Lower lobe of right lung (tissue), 2 donors: ENCODE results near the gene ASB13. TPM values are rescaled to one million over a fixed set of nuclear protein-coding genes. Genes with fewer than 3 reads are reported as not detected.
A peak's percentile ranks its signal among the peaks of the same experiment; 100 is the strongest.
"Not testable (repeated sequence)": the region's sequence is repeated elsewhere in the genome, so short reads cannot be mapped to it uniquely, and the experiment has no call there.

Source experiments
- ATAC-seq, 2 donors: fragments of 200-7000 bp; cut with Tn5 transposase; one replicate each; pipeline ENCODE4 v1.9.1; 2020 to 2022; ENCODE audit warnings: mild to moderate bottlenecking in 2 of 2, moderate library complexity in 2 of 2
- DNase-seq: peaks from one replicate; pipeline ENCODE4 v3.0.0-alpha.2; 2020
- H3K27ac ChIP-seq: fragments of 200-600 bp; one replicate; pipeline ENCODE4 v1.8.0; 2022
- H3K27me3 ChIP-seq: fragments of 200-600 bp; one replicate; pipeline ENCODE4 v1.8.0; 2022; ENCODE audit warnings: low read depth
- H3K36me3 ChIP-seq: fragments of 200-600 bp; one replicate; pipeline ENCODE4 v1.8.0; 2022; ENCODE audit warnings: mild to moderate bottlenecking
- H3K4me1 ChIP-seq: fragments of 200-600 bp; one replicate; pipeline ENCODE4 v1.8.0; 2022
- H3K4me3 ChIP-seq: fragments of 200-600 bp; one replicate; pipeline ENCODE4 v1.8.0; 2022; ENCODE audit warnings: mild to moderate bottlenecking
- H3K9me3 ChIP-seq: fragments of 200-600 bp; one replicate; pipeline ENCODE4 v1.8.0; 2022
- intact Hi-C: fragments of 100-400 bp; cut with DNase I; formaldehyde crosslinking; loops from one replicate; pipeline ENCODE4 v1.11.0; 2022
- total RNA-seq: library from RNA; stranded (reverse); fragmentation: NEBNext Ultra II Directional; extraction: Animal tissue kit (Norgen Biotek cat#: 25700); gene quantifications from one replicate; pipeline ENCODE4 v1.2.1, GENCODE V29; 2021
- TF ChIP-seq, protein P1 (sequence below): fragments of 200-600 bp; IDR thresholded peaks from one replicate; pipeline ENCODE4 v1.8.0; 2022; ENCODE audit warnings: antibody characterized with exemption, mild to moderate bottlenecking
- donor health status: DM: no; HTN: yes; CAD: no; lungs with severe emphysema.

The ASB13 gene
- total RNA-seq, 1 donor from 2014 or later = 27.6 TPM

- Histone ChIP-seq H3K27me3 (no peaks in the 10 kb centered on the region), H3K4me3 (no peak overlapping the region), H3K27ac (no peak overlapping the region), H3K4me1 (peaks cover 5% of the 10 kb centered on the region), H3K9me3 (no peaks in the 10 kb centered on the region), H3K36me3 (no peaks in the 10 kb centered on the region)
- no peak for ATAC-seq
- DNase-seq = peak; percentile 41
- intact Hi-C loops = no loop called here
- TF ChIP-seq, protein P1, sequence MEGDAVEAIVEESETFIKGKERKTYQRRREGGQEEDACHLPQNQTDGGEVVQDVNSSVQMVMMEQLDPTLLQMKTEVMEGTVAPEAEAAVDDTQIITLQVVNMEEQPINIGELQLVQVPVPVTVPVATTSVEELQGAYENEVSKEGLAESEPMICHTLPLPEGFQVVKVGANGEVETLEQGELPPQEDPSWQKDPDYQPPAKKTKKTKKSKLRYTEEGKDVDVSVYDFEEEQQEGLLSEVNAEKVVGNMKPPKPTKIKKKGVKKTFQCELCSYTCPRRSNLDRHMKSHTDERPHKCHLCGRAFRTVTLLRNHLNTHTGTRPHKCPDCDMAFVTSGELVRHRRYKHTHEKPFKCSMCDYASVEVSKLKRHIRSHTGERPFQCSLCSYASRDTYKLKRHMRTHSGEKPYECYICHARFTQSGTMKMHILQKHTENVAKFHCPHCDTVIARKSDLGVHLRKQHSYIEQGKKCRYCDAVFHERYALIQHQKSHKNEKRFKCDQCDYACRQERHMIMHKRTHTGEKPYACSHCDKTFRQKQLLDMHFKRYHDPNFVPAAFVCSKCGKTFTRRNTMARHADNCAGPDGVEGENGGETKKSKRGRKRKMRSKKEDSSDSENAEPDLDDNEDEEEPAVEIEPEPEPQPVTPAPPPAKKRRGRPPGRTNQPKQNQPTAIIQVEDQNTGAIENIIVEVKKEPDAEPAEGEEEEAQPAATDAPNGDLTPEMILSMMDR = no peak
Measured at GRCh38 chr10:5596611-5597341, 69.6 kb downstream of the ASB13 start.

GRCh38 chr10:5595994-5596471, 70.4 kb downstream of the ASB13 start:
- TF ChIP-seq, protein P1 = no peak
- ATAC-seq (no peak), DNase-seq (peak; percentile 28)
- Histone ChIP-seq H3K27me3 (no peaks in the 10 kb centered on the region), H3K4me1 (peaks cover 5% of the 10 kb centered on the region), H3K4me3 (no peak overlapping the region), H3K36me3 (no peaks in the 10 kb centered on the region), H3K9me3 (no peaks in the 10 kb centered on the region), H3K27ac (no peak overlapping the region)
- intact Hi-C loops = no loop called here

- TF ChIP-seq, protein P1 = no peak
- DNase-seq = peak; percentile 19
- intact Hi-C loops = no loop called here
- H3K4me3 ChIP-seq = no peak overlapping the region
- ATAC-seq = no peak
- peaks cover 5% of the 10 kb centered on the region for H3K4me1 ChIP-seq
- H3K9me3 ChIP-seq = no peaks in the 10 kb centered on the region
- H3K36me3 ChIP-seq = no peaks in the 10 kb centered on the region
- H3K27ac ChIP-seq = no peak overlapping the region
- H3K27me3 ChIP-seq = no peaks in the 10 kb centered on the region
Measured at GRCh38 chr10:5595591-5595990, 70.8 kb downstream of the ASB13 start.

DNA sequence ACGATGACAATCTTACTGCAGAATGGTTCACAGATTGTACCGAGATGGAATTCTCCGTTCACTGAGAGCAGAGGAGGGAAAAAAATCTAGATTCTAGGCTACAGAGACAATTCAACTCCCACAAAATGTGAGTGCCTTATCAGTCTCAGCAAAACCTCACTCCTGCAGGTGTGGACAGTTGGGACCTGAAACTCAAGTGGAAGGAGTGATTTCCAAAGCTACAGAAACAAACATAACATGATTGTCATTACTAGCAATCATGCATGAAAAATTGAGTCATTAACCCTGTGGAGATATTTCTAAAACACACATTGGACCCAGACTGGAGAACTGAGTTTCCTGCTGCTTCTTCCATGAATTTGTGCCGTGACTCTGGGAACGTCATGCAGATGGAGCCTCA, 71.3 kb downstream of the ASB13 start:
- DNase-seq (no peak), ATAC-seq (no peak)
- H3K36me3 ChIP-seq = no peaks in the 10 kb centered on the region
- H3K27me3 ChIP-seq = no peaks in the 10 kb centered on the region
- H3K4me1 ChIP-seq = peaks cover 5% of the 10 kb centered on the region
- intact Hi-C loops = no loop called here
- H3K4me3 ChIP-seq = no peak overlapping the region
- no peak overlapping the region for H3K27ac ChIP-seq
- TF ChIP-seq, protein P1 = no peak
- no peaks in the 10 kb centered on the region for H3K9me3 ChIP-seq

DNA sequence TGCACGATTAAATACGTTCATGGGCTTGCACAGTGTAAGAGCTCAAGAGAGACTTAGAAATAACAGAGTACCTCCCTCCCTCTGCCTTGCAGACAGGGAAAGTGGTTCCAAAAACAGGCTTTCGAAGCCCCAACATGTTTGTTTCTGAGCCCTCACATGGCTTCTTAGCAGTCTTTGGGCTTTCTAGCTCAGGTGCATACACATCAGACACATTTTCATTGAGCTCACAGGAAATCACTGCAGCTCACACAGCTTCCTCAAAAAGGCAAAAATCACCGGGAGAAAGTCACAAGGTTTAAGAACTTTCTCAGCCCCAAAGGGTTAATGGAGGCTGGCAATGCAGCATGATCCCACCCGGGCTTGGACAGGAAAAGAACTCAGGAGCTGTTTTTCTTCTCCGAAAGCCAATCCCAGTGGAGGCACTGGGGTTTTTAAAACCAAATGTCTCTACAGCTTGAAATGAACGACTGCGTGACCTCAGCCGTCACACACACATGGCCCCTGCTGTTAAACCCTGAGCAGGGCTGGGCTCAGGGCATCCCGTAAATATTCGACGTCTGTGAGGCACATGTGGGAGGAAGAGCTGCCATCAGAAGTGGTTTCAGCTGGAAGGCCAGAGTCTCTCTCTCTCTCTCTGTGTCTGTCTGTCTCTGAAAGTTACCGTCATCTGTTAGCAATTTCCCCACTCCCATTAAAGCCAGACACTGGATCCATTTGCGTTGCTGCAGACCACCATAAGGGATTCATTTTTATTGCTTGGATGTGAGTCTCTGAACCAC, 71.9 kb downstream of the ASB13 start:
- no peaks in the 10 kb centered on the region for H3K36me3 ChIP-seq
- DNase-seq (peak; percentile 5), ATAC-seq (no peak)
- no peak overlapping the region for H3K4me3 ChIP-seq
- intact Hi-C loops = no loop called here
- H3K27me3 ChIP-seq = no peaks in the 10 kb centered on the region
- peaks cover 5% of the 10 kb centered on the region for H3K4me1 ChIP-seq
- H3K27ac ChIP-seq = no peak overlapping the region
- TF ChIP-seq, protein P1 = no peak
- H3K9me3 ChIP-seq = no peaks in the 10 kb centered on the region

- DNase-seq, intact Hi-C loops, H3K4me1 ChIP-seq, H3K27ac ChIP-seq, H3K27me3 ChIP-seq, H3K9me3 ChIP-seq, H3K36me3 ChIP-seq, H3K4me3 ChIP-seq, ATAC-seq: not testable (repeated sequence)
Measured at GRCh38 chr10:5593347-5593746, 73.0 kb downstream of the ASB13 start.
